GM21515 (cell line): Measurements from ENCODE around the gene AMOTL2.

Experiments used
- ATAC-seq: cut with Tn5 transposase; IDR thresholded peaks from one replicate; pipeline ENCODE4 v1.9.1; 2021; ENCODE audit not compliant: unreplicated experiment

Gene AMOTL2

DNA sequence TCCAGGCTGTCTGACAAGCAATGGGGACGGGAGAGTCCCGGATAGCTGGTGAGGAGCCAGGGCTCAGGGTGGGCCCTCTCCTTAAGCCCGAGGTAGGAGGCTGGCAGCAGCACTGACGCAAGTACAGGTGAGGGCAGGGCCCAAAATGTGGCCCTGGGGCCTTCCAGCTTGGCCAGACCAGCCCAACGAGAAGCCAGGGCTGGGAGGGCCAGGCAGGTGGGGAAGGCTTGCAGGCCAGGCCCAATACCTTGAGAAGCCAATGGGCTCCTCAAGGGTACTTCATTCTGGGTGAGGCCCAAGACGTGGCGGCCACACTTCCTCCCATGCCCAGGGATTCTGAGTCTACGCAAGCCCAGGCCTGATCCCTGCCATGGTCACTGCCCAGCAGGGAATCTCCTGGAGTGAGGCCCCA, 37.2 kb downstream of the AMOTL2 start:
- ATAC-seq: no peak

DNA sequence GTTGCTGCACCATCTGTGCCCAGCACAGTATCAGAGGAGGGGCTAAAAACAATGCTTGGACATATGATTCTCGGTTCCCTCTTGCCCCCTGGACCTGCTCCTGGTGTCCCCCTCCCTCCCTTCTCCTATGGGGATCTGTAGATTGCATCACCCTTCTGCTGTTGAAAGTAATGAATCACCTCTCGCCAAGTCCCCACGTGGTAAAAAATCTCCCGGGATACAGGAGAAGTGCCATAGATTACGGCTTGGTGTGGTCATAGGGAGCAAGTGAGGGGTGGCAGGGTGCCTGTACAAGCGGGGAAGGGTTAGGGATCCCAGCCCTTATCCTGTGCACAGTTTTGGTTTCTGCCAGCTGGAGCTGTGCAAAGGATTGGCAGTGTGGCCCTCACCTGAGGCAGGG, 37.7 kb downstream of the AMOTL2 start:
- ATAC-seq: no peak

DNA sequence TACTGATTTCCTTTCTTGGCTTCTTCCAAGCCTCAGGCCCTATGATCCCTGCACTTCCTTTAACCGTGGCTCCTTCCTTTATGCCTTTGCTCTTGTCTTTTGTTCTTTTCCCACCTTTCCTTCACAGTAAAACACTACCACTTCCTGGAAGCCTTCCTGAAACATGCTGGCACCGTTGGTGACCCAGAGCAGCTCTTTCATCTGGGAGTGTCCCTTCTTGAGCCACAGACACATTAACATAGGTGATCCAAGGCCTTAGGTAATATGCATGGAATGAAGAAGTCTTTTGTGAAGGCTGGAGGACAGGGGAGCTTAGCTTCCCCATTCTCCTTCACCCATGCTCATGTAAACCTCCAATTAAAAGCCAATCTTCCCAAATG, 39.4 kb downstream of the AMOTL2 start:
- no peak for ATAC-seq

DNA sequence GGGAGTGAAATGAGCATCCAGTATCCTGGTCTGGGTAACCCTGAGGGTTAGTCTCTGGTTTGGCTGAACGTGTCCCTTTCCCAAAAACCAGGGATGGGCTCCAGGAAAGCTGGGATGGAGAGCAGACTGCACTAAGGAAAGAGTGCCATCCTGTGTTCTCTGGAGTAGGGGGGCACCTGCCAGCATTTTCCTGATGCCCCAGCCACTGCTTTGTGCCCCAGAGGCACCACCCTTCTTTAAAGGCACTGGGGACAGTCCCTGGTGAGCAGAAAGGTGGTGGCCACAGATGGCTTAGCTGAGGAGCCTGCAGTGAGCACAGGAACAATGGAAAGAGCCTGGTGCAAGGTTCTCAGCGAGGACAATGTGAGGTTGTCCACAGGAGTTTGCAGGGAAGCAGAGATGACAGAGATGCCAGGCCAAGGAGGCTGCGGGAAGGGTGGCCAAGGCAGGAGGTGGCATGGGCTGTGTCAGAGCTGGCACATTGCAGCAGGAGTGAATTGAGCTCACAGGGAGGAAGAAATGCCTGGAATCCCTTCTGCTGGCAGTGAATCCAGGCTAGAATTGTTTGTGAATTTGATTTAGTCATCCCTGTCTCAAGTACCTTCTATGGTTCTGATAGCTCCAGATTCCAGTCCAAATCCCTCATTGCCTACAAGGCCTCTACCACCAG, 39.9 kb downstream of the AMOTL2 start:
- ATAC-seq: no peak

DNA sequence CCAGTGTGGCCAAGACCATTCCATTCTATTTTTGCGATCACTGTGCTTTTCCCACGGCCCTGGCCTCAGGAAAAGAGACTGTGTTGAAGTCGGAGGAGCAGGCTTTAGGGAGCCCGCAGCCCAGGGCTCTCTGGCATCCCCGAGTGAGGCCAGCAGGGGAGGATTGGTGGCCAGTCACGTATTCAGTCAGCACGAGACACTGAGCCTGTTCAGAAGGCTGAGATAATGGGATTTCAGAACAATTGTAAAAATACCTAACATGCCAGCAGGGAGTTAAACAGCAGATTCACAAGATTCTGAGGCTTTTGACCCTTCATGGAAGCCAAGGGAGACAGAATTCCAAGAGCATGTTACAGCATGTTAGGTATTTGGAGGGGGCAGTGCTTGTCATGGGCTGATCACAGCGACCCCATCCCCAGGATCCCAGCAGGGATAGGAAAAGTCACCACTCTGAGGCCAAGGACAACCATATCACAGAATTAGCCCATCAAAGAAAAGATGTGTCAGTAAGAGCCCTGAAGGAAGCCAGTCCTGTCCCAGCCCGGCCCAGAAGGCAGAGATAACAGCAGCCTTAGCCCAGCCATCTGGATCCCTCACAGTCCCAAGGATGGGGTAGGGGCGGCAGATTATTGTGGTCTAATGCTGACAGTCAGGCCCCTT, 40.6 kb downstream of the AMOTL2 start:
- no peak for ATAC-seq

DNA sequence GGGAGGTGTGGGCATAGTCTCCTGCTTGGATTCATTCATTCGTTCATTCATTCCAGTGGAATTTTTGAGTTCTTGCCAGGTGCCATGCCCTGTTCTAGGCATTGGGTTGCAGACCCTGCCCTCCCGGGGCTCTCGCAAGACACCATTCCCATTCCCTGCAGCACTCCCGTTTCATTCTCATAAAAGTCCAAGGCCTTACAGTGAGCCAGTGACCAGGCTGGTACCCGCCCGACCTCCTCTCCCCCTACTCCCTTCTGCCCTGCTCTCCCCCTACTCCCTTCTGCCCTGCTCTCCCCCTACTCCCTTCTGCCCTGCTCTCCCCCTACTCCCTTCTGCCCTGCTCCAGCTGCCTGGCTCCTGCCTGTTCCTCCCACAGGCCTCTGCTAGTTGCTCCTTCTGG, 41.9 kb downstream of the AMOTL2 start:
- no peak for ATAC-seq

DNA sequence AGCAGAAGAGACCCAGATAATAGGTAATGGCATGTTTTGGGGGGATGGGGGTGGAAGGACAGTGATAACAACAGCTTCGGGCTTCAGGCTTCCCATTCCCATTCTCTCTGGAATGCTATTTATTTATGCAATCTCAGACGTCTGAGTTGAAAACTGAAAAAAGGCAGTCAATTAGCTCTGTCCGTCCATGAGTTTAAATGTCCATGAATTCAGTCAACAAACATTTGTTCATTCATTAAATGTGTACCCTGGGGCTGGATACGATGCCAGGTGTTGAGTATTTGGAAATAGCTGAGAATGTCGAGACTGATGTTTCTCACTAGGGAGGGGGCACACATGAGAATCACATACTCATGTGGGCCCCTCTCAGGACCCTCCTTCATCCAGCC, 42.4 kb downstream of the AMOTL2 start:
- ATAC-seq: no peak

DNA sequence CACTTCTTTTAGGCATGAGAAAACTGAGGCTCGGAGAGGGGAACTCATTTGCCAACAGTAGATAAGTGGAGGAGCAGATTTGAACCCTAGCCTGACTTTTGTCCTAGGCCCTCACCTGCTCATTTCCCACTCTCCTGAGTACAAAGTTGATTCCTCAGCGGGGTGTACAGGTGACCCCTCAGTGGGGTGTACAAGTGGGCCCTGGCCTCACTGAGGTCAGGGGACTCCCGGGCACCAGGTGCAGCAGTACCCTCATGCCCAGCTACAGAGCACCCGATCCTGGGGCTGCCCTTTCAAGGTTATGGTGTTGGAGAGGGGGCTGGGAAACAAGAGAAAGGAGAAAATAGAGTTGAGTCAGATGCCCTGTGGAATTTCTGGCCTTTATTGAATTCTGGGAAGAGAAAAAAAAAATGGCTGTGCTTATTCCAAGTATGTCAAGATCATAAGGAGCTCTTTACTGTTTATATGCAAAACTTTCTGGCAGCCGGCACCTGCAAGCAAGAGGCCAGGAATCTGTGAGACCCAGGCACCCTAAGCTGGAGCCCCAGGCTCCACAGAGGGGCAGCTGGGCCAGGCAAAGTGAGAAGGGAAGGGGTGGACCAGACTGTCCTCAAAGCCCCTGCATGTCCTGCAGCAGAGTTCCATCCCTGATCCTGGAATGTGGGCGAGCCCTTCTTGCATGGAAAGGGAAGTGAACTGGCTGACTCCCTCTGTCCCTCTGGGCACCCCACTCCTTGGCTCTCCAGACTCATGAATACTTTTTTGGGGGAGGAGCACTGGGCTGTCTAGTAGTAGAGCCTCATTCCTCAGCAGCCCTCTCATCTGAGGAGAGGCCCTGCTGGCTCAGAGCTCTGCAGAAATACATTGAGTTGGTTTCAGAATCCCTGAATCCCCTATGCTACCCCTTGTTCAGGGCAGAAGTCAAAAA, 43.1 kb downstream of the AMOTL2 start:
- no peak for ATAC-seq

DNA sequence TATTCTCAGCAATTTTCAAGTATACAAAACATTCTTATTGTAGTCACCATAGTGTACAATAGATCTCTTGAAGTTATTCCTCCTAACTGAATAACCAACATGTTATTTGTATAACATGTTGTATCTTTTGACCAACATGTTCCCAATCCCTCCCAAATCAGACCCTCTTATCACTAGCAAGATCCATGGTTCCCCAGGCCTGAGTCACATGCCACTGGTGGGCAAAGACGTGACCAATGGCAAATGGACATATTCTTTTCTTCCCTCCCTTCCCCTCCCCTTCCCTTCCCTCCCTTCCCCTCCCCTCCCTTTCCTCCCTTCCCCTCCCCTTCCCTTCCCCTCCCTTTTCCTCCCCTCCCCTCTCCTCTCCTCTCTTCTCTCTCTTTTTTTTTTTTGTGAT, 45.4 kb downstream of the AMOTL2 start:
- no peak for ATAC-seq

DNA sequence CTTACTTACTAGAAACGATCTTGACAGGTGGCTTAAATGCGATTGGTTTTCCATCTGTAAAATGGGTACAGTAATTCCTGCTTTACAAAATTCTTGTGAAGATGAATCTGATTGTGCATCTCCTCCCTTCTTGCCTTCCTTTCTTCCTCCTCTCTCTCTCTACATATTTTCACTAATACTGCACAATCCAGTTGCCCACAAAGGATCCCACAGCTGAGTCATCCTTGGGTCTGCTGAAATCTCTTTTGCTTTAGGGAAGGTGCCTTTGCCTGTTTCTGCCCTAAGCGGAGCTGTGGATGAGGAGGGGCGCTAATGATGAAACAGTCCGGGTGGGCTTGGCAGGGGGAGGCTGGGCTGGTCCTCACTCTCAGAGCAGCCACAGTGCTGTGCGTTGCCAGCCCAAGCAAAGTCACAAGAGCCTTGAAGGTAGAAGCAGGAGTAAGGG, 46.1 kb downstream of the AMOTL2 start:
- no peak for ATAC-seq

DNA sequence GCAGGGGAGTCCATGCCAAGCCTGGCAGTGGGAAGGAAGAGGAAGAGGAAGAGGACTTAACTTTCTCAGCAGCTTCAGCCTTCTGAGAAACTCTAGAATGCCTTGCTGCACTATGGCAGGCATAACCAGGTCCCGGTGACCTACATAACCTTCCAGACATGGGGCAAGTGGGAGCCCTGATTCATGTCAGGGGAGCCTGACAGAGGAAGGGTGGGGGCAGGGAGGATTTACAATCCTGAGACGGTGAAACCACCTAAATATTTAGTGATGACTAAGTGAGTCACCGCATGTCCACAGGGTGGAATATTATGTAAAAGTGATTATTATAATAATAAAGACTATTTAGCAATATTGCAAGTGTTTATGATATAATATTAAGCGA, 46.7 kb downstream of the AMOTL2 start:
- ATAC-seq: no peak

DNA sequence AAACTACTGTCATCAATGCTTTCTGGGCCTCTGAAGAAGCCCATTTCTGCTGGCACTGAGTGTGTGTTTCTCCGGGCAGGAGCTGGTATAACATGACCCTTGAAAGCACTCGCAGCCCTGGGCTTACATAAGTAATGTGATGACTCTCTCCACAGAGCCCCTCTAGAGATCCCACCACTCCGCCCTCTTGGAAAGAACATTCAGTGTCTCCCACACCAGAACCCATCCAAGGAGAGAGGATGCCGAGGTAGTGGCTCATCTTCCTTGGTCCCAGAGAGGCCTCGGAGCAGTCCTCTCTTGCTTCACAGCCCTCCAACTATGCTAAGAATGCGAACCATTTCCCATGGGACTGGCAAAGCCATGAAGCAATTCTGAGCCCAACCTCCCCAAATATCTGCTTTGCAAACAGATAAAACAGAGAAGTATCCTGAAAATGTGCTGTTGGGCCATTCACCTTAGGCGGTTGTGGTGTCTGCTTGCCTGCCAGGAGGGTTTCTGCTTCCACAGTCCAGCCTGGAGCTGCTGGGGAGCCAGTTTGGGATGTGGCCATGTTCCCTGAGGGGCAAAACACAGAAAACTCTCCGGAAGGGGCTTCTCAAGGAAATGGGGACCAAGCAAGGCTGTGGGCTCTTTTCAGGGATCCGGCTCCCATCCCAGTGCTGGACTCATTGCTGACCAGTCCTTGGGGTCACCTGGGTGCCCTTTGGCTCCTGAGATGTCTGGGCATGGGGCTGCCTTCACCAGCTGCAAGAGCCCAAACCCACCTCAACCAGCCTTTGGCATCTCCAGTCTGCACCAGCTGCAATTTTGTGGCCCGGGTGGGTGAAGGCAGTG, 47.3 kb downstream of the AMOTL2 start:
- no peak for ATAC-seq

DNA sequence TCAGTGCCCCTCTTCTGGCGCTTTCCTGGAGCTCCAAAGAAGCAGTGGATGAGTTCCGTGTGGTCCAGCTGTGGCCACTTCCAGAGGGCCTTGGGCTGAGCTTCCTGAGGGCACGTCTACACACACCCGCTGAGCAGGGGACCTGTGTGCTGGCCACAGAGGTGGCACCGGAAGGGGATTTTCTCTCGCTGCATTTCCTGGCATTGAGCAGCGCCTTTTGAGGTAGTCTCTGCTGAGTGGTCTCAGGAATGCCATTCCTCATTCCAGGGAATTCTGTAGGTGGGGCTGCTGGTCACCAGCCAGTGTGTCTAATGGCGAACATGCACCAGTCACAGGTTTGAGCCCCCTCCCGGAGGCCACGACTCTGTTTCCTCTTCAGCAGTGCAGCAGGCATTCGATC, 48.1 kb downstream of the AMOTL2 start:
- ATAC-seq: no peak

DNA sequence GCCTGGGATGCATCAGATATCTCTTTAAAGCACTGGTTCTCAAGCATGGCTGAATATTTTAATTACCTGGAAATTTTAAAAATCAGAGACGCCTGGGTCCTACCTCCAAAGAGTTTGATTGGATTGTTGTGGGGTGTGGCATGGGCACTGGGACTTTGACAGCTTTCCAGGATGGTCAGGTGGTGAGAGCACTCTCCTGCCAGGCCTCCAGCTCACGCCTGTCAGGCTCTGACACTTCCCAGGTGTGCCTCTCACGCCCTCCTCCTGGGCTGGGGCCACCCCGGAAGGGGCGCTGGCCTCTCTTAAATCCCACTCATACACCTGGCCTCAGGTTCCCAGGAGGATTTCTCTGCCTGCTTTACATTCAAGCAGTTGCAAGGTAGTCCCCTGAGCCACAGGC, 48.5 kb downstream of the AMOTL2 start:
- no peak for ATAC-seq

DNA sequence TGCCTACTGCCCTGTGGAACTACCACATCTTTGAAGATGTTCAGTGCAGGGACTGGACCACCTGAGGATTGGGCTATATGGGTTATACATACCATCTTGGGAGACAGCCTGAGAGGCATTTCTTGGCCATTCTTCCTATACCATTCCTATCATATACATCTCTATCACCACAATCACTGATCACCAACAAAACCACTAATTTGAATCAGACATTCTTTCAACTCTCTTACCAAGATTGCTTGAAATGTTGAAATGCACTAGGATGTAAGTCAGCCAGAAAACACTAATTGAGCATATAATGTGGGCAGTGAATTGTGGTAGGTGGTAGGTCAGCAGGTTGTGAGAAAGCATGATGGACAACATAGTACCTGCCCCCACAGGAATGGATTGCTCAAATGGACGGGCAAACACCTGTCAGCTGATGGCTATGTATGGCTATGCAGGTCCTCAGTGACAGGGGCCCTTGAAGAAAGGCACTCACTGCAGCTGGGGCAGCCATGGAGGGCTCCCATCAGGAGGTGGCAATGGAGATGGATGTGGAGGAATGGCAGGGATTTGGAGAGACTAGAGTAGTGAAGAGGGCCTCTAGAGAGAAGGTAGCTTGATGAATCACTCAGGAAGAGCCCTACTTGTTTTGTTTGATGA, 49.1 kb downstream of the AMOTL2 start:
- ATAC-seq: no peak

DNA sequence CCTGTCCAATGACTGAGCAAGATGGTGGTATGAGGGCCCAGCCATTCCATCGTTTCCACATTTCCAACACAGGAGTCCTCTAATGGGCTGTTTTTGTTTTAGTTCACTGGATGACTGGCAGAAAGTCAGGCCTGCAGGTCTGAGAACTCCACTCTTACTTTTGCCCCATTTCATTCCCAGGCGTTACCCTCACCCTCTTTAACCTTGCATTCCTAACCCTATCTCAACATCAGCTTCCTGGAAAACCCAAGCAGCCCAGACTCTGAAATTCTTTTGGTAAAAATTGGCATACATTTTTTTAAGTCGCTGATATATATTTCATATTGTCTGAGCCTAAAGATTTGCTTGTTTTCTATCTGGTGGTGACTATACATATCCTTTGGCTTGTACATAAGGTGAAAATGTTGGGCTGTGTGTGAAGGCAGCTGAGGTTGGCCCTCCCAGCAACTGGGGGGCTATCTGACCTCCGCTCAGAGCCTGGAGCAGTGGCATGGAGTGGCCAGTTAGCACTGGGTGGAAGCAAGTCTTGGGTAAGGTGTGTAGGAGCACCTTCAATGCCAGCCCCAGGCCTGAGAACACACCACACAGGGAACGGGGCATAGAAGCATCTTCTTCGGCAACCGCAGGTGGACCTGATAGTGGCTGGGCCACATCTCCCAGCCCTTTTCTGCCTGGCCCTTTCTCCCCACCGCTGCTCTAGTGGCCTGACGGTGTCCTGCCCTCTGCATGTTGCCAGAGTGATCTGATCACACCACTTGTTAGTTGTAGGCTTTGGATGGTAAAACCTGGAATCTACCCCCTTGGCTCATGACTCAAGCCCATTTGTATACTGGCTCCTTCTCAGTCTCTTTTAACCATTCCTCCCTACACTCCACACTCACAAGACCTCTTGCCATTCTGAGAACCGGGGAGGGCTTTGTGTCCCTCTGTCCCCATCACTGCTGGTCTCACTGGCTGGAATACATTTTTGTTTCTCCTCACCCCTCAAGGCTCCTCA, 50.0 kb downstream of the AMOTL2 start:
- no peak for ATAC-seq

DNA sequence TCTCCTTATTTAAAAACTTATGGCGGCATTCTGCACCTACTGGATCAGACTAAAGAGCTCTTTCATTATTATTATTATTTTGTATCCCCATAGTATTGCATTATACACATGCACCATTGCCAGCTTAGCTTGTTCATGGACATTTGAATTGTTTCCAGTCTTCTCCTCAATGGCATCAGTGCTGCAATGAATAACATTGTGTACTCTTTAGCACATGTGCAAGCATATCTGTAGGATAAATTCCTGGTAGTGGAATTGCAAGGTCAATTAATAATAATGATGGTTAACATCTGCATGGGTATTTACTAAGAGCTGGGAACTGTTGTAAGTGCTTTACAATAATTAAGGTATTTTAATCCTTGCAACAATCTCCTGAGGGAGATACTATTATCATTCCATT, 52.0 kb downstream of the AMOTL2 start:
- ATAC-seq: no peak

DNA sequence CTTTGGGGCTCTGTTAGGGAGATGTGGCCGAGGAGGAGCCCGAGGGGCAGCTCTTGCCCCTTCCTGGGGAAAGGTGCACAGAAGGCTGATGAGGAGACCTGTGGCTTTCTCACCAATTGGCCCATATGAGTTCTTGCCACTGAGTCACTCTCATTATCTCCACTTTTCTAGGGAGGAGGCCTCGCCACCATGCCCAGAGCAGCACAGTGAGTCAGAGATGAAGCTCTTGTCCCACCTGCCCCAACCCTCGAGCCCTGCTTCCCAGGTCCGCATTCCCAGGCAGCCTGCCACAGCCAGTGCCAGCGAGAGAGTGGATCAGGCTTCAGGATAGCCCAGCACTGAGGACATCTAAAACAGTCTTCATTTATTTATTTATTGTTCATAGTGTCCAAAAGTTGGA, 53.5 kb downstream of the AMOTL2 start:
- no peak for ATAC-seq

DNA sequence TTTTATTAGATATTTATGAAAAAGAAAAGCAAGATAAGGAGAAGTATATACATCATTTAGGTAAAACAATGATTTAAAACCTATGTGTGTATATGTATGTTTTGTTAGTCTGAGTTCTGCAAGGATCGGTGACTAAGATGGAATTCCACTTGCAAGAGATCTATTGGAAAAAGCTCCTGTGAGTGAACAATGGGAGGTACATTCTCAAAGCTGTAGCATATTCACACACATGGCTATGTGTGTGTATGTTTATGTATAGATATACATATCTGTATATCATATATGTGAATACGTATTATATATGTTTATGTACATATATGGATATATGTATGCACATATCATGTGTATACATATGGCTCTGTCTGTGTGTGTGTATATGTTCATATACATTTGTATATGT, 54.3 kb downstream of the AMOTL2 start:
- ATAC-seq: no peak
